NCI-H524 treated with DMSO at 0.1 percent for 48 hours (cell line): Measurements from ENCODE around the gene CENPT.
"Not testable (repeated sequence)": the region's sequence is repeated elsewhere in the genome, so short reads cannot be mapped to it uniquely, and the experiment has no call there.

Experiments
- DNase-seq: peaks from one replicate; lab custom pipeline; 2025; lab: John Stamatoyannopoulos, UW

CENPT gene

GRCh38 chr16:67846063-67846319 lies 1.5 kb downstream of the CENPT start:
- no peak for DNase-seq

DNA sequence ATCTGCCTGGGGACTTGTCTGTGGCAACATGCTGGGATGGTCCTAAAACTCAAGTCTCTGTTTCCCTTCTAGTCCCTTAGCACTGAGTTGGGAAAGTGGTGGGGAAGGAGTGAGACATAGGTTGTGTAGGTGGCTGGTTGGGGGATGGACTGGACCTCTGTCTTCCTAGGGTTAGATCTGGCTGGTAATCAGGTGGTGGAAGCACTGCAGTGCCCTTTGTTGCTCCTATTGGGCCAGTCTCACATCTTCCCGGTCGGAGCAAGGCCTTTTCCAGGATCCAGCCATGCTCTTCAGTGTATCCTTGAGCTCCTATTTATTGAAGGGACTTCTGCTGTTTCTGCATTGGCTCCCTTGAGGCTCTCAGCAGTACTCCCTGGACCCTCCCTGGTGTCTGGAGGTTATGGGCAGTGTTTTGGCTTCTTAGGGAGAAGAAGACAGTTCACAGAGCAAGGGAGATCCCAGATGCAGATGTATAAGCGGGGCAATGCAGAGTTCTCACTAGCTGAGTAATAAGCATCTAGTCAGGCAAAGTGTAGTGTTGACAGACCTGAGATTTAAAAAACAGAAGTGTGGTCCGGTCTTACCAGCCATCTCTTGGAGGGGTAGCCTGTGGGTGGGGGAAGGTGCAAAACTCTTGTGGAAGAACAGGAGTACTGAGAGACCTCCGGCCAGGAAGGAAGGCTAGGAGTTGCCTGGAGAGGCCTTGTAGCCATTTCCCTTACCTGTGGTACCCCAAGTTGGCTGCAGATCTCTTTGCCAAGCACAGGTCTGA lies 2.0 kb downstream of the CENPT start:
- DNase-seq: no peak

GRCh38 chr16:67844497-67844896 lies 3.0 kb downstream of the CENPT start:
- no peak for DNase-seq

DNA sequence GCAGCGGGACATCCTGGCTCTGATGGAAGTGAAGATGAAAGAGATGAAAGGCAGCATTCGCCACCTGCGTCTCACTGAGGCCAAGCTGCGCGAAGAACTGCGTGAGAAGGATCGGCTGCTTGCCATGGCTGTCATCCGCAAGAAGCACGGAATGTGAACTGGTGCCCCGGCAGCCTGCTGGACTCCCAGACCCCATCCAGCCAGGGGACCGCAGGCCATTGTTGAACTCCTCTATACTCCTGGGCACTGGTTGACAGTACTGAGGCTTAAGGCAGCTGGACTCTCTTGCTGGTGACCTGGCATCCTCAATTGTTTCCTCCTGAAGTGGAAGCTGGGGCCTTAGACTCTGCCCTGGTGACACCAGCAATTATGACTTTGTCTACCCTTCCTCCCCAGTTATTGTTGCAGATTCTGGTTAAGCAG lies 4.1 kb downstream of the CENPT start:
- DNase-seq: no peak

- DNase-seq: no peak
Observed at GRCh38 chr16:67842509-67843342, 4.8 kb downstream of the CENPT start.

GRCh38 chr16:67841816-67842508 lies 5.5 kb downstream of the CENPT start, which contains the start of gene THAP11:
TSS of gene THAP11 (plus strand) at chr16:67842320. CDS start at chr16:67842555, 235 bp downstream.
- peak; percentile 82 for DNase-seq

- DNase-seq: no peak
Observed at GRCh38 chr16:67841198-67841815, 6.2 kb downstream of the CENPT start.

DNA sequence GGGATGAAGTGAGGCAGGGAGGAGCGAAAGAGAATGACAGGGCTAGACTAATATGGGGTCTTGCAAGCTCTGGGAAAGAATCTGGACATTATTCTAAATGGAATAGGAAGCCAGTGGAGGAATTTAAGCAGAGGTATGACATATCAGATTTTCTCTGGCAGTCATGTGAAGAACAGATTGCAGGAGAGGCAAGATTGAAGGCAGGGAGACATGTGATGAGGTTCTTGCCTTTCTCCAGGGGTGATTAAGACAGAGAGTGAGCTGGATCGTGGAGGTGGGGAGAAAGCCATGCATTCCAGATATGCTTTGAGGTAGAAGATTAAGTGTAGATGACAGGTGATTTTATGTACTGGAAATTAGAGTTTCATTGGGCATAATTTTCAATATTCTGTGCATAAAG lies 9.7 kb downstream of the CENPT start:
- no peak for DNase-seq

GRCh38 chr16:67837190-67837589 lies 10.3 kb downstream of the CENPT start:
- not testable (repeated sequence) for DNase-seq

GRCh38 chr16:67834242-67834614 lies 13.3 kb downstream of the CENPT start:
- no peak for DNase-seq

- peak; percentile 31 for DNase-seq
Observed at GRCh38 chr16:67833415-67834241, 13.9 kb downstream of the CENPT start.

DNA sequence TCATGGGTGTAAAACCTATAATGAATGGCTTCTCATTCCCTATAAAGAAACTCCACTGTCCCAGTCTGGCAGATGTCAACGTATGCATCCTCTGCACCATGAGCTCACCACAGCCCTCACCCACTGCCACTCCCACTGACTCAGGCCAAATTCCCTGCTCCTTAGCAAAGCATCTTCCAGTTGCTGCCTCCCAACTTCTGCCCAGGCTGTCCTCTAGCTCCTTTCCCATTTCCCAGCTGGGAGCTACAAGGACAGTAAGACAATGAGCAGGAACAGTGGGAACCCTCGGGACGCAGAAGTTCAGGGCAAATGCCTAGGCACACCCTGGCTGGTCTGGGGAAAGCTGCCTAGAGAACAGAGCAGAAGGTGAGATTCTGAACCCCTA lies 14.5 kb downstream of the CENPT start:
- DNase-seq: no peak

GRCh38 chr16:67828651-67829050 lies 18.8 kb downstream of the CENPT start:
- no peak for DNase-seq

GRCh38 chr16:67825906-67826305 lies 21.6 kb downstream of the CENPT start:
- DNase-seq: no peak

- no peak for DNase-seq
Observed at GRCh38 chr16:67825119-67825518, 22.4 kb downstream of the CENPT start.

- DNase-seq: no peak
Observed at GRCh38 chr16:67822511-67822910, 25.0 kb downstream of the CENPT start.

GRCh38 chr16:67820608-67821259 lies 26.8 kb downstream of the CENPT start:
- no peak for DNase-seq

- DNase-seq: no peak
Observed at GRCh38 chr16:67814567-67814966, 32.9 kb downstream of the CENPT start.

- DNase-seq: no peak
Observed at GRCh38 chr16:67811899-67812298, 35.6 kb downstream of the CENPT start.

GRCh38 chr16:67807148-67807682 lies 40.3 kb downstream of the CENPT start:
- no peak for DNase-seq
